Fibroblast of skin of back (primary cell): ENCODE results near the gene ZSCAN16.

Experiments used
- DNase-seq: peaks from one replicate; pipeline ENCODE4 v3.0.0-alpha.2; 2013

ZSCAN16 gene

GRCh38 chr6:28134015-28134414 is 9.6 kb downstream of the ZSCAN16 start:
- peak; percentile 53 for DNase-seq

- no peak for DNase-seq
Measured at GRCh38 chr6:28134716-28135115, 10.3 kb downstream of the ZSCAN16 start.

GRCh38 chr6:28135393-28135792 is 11.0 kb downstream of the ZSCAN16 start:
- no peak for DNase-seq

DNA sequence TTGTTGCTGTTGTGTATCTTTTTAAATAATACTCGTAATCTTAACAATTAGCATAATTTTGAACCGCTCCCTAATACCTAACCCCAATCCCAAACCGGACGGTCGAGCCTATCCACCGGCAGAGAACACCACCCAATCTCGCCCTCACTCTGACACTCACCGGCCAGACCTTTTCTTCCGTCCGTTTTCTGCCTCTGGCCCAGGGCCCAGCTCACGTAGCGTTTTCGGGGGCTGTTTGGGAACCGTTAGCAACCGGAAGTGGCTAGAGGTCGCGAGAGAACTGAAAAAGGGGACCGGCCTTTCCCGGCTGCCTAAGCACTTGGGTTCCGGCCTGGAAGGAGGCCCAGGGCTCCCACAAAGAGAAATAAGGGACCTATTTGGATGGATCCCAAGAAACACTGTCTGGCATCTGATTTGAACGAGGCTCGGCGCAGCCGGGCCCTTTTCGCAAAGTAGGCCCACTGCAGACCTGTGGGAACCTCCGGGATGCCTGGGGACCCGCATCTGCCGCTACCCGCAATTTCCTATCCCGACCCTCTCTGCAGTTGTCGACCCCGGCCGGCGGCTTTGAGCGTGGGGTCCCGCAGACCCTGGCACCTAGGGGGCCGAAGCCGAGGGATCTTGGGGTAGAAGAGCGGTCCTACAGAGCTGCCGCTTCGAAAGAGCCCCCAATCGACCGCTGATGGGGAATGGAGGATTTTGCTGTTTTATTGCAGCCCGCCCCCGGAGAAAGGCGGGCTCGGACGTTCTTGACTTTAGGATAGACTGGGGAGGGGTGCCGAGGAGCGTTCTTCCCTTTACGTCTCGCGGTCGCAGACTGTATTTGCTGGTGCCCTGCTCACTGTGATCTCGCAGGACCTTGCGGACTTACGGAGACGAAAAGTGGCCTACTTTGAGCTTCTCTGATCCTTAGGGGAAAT is 12.4 kb downstream of the ZSCAN16 start:
- peak; percentile 94 for DNase-seq

- peak; percentile 44 for DNase-seq
Measured at GRCh38 chr6:28137505-28137981, 13.1 kb downstream of the ZSCAN16 start.

- no peak for DNase-seq
Measured at GRCh38 chr6:28139860-28140543, 15.6 kb downstream of the ZSCAN16 start.

DNA sequence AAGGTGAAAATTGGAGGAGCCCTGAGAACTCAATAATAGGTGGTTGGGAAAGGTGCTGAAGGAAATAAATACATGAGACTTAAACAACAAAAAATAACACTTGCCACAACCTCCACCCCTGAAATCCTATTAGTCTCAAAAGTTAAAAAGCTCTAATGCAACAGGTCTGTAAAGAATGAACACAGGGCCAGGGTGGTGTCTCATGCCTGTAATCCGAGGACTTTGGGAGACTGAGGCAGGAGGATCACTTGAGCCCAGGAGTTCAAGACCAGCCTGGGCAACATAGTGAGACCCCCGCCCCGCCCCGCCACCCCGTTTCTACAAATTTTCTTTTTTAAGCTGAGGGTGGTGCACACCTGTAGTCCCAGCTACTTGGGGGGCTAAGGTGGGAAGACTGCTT is 16.2 kb downstream of the ZSCAN16 start:
- DNase-seq = no peak

- DNase-seq = peak; percentile 89
Measured at GRCh38 chr6:28141500-28142329, 17.3 kb downstream of the ZSCAN16 start, which contains the start of gene ZKSCAN8. TSS of gene ZKSCAN8 (plus strand) at chr6:28141883. CDS start at chr6:28148408, 6,525 bp downstream.

- DNase-seq = no peak
Measured at GRCh38 chr6:28142446-28142845, 18.0 kb downstream of the ZSCAN16 start.

DNA sequence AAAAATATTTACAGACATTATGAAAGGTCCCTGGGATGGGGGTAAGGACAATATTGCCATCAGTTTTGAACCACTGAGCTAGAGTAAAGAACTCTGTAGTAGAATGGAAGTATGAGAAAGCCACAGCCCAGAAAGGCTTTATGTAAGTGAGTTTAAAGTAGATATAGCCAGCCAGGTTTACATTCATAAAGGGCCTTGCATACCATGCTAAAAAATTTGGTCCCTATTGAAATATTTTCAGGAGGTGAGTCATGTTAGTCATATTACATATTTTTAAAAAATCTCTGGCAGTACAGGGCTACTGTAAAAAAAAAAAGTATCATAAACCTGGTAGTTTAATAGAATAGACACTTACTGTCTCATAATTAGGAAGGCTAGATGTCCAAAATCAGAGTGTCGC is 20.8 kb downstream of the ZSCAN16 start:
- peak; percentile 51 for DNase-seq

- no peak for DNase-seq
Measured at GRCh38 chr6:28152531-28152930, 28.1 kb downstream of the ZSCAN16 start.

DNA sequence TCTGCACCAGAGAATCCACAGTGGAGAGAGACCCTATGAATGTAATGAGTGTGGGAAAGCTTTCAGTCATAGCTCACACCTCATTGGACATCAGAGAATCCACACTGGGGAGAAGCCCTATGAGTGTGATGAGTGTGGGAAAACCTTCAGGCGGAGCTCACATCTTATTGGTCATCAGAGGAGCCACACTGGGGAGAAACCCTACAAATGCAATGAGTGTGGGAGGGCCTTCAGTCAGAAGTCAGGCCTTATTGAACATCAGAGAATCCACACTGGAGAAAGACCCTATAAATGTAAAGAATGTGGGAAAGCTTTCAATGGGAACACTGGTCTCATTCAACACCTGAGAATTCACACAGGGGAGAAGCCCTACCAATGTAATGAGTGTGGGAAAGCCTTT is 29.1 kb downstream of the ZSCAN16 start:
- DNase-seq = no peak

DNA sequence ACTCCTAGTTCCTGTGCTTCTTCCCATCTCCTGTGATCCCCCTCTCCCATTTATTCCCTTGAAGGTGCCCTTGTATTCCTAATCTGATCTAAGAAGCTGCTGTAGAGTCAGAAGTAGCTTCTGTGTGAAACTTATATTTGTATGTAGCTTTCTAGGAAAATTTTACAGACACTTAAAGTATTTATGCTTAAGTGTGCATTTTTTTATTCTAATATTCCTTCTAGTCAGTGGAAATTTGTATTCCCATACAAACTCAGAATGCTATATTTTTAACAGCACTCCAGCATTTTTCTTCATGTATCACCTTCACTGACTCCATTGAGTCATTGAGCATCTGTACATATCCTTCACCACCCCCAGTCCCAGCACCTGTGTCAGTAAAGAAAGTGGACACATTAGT is 29.9 kb downstream of the ZSCAN16 start:
- no peak for DNase-seq

GRCh38 chr6:28158318-28158717 is 33.9 kb downstream of the ZSCAN16 start:
- DNase-seq = no peak

DNA sequence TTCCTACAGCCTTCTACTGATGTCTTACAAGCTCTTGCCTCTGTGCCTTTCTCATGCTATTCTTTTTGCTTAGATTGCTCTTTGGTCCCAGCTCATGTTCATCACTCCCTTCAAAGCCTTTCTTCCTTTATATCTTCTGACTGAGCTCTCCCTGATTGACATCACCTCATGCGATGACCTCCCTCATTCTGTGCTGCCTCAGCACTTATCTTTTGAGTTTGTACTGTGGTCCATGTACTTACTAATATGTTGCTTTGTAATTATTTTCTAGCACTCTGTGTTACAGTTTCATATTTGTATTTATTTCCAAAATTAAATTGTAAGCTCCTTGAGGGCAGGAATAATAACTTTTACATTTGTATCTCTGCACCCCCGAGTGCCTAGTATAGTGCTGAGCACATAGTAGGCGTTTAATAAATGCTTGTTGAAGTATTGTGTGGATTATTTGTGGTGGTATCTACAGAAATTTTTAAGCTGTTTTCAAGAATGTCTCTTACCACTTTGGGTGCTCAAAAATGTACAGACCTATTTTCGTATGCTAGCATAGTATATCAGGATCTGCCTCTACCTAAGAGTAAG is 34.7 kb downstream of the ZSCAN16 start:
- DNase-seq = no peak

GRCh38 chr6:28160233-28160632 is 35.8 kb downstream of the ZSCAN16 start:
- no peak for DNase-seq

- peak; percentile 71 for DNase-seq
Measured at GRCh38 chr6:28161410-28162079, 37.1 kb downstream of the ZSCAN16 start.

DNA sequence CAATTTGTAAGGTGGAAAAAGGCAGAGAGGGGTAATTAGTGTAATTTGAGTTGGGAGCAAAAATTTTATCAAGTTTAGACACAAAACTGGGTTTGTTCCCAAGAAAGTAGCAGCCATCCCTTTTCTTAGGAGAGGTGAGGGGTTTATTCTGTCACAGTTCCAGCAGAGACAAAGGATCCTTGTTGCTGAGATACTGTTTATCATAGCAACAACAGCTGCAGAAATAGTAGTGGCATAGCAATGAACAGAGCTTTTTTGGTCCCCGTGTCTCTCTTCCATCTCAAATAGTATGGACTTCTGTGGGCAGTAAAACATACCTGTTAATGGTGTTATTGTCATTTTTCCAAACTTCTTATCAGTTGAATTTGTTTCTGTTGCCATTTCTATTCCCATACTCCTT is 41.2 kb downstream of the ZSCAN16 start:
- no peak for DNase-seq

DNA sequence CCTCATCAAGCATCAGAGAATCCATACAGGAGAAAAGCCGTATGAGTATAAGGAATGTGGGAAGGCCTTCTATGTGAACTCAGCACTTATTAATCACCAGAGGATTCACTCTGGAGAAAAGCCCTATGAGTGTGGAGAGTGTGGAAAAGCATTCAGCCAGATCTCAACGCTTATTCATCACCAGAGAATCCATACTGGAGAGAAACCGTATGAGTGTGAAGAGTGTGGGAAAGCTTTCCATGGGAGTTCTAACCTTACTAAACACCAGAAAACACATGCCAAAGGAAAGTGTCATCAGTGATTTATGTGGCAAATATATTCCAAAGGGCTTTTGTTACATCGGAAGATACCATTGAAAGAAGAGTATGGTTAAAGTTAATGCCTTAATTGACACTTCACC is 42.7 kb downstream of the ZSCAN16 start:
- DNase-seq = peak; percentile 99

DNA sequence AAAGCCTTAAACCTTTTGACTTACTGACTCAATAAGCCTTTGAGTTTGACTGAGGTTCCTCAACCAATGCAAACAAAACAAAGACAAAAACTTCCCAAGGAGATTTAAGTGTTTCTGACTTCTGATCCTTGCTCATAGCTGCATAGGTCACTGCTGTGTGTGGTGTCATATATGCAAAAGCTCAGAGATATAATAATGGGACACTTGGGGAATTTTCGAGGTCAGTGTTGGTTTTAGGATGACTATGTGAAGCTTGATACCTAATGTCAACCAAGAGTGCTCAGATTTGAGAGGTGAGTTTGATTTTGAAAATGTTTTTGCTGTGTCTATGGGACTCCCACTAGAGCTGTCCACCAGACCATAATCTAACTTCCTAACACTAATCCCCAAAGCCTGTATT is 43.5 kb downstream of the ZSCAN16 start:
- DNase-seq = no peak

- DNase-seq = no peak
Measured at GRCh38 chr6:28171271-28171670, 46.9 kb downstream of the ZSCAN16 start.

- DNase-seq = no peak
Measured at GRCh38 chr6:28172006-28172405, 47.6 kb downstream of the ZSCAN16 start.
